Sciatic nerve (tissue), 2 donors: ENCODE results near the gene C11orf86. TPM values are rescaled to one million over a fixed set of nuclear protein-coding genes. Genes with fewer than 3 reads are reported as not detected.
"Not testable (repeated sequence)": the region's sequence is repeated elsewhere in the genome, so short reads cannot be mapped to it uniquely, and the experiment has no call there.

ENCODE experiments used
- ATAC-seq: fragments of 200-7000 bp; cut with Tn5 transposase; one replicate; pipeline ENCODE4 v1.9.1; 2020; ENCODE audit warnings: mild to moderate bottlenecking, moderate library complexity
- DNase-seq: peaks from one replicate; pipeline ENCODE4 v3.0.0-alpha.2; 2020; ENCODE audit warnings: low spot score
- intact Hi-C: fragments of 100-400 bp; cut with DNase I; formaldehyde crosslinking; loops from one replicate; pipeline ENCODE4 v1.14.2; 2022
- total RNA-seq: library from RNA; stranded (reverse); fragmentation: NEBNext Ultra II Directional; extraction: Animal tissue kit (Norgen Biotek cat#: 25700); gene quantifications from one replicate; pipeline ENCODE4 v1.2.1, GENCODE V29; 2021
- donor health status: DM: no; HTN: no; CAD: no.
- donor health status: DM: no; HTN: no; CAD: no.

Gene C11orf86
- not detected for total RNA-seq

DNA sequence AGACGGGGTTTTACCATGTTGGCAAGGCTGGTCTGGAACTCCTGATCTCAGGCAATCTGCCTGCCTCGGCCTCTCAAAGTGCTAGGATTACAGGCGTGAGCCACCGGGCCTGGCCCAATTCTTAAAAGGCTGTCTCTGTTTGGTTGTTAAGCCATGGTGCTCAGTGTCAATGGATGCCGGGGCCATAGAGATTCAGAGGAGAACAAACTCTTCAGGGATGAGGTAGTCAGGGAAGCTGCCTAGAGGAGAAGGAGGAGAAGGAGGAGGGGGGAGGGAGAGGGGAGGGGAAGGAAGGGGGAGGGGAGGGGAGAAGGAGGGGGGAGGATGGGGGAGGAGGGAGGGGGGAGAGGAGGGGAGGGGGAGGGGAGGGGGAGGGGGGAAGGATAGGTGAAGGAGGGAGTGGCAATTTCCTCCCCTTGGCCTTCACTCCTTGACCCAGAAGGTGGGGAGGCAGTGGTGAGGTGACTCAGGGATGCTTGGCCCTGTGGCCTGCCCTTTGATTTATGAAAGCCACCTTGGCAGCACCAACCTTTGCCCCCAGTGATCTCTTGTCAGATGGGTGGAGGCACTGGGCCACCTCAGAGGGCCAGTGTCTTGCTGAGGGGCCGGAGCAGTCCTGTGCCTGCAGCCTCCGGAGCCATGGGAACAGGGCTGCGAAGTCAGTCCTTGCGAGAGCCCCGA, at the start of gene C11orf86:
Gene C11orf86 (plus strand): TSS at position 581 of the 681 bp plus-strand sequence. CDS start 59 bp downstream, at position 640.
- DNase-seq, result no peak
- intact Hi-C loops, result no loop called here
- no peak for ATAC-seq

- ATAC-seq (no peak), DNase-seq (no peak)
- intact Hi-C loops, result no loop called here
These were observed 45.4 kb upstream of the C11orf86 start for GRCh38 chr11:66929753-66930152.

- intact Hi-C loops, result no loop called here
- DNase-seq, result no peak
- ATAC-seq, result peak; percentile 18
These were observed 42.6 kb upstream of the C11orf86 start for GRCh38 chr11:66932543-66932942.

DNA sequence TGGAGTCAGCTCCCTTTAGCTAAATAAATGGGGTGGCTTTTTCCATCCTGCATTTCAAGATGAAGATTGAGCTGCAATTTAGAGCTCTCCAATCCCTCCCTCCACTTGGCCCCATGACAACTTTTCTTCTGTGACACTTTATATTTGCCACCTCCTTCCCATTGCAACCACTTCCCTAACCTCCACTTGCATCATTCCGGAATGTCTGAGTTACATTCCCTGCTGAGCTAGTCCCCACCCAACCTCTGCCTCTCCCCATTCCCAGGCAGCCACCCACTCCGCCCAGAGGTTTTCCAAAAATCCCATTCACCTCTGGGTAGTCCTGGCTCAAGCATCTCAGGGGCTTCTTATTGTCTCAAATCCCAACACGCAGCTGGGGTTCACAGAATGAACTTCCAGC, 41.6 kb upstream of the C11orf86 start:
- no peak for DNase-seq
- intact Hi-C loops, result no loop called here
- ATAC-seq, result no peak

DNA sequence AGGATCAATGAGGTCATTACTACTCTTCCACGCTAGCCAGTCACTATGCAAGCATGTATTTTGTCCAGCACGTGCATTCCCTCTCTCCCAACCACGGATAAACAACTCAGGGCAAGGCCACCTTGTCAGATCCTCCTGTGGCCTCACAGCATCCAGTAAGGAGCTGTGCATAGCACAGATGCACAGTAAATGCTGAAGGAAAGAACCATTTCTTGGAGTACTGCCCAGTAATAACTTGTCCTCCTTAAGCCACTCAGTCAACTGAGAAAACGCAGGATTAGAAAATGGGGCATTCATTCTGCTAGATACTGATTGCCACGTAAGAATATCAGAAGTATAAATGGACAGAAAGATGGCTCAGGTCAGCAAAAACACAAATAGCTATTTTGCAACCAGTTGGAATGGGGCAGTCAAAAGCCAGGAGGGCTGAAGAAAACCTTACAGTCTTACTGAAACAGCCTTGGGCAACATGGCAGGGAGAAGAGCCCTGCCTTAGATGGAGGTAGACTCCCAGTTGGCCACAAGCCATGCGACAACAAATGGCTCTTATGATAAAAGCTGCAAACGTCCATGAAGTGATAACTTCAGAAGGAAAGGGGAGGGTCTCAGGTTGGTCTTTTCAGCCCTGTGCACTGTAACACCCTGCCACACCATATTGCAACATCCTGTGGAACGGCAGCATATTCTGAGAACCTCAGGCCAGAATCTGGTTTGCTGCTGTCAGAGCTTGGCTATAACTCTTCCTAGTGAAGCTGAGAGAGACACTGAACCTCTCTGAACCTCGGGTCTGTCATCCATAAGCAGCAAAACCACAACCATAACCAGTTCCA, 39.9 kb upstream of the C11orf86 start:
- peak; percentile 70 for ATAC-seq

DNA sequence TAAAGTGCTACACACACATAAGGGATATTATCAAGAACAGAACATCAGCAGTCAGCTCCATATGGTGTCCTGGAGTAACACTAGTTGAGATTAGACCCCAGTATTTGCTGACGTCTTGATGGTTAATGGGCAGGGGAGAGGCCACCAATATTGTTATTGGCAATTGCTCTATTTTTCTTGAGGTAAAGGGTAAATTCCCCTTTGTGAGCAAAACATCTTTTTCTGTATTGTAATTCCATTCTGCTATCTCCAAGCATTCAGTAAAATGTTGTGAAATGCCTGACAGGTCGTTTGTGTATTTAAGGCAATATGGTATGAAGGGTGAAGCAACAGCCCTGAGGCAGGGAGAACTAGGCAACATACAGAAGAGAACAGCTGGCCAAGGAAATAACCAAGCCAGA, 38.8 kb upstream of the C11orf86 start:
- ATAC-seq, result no peak
- DNase-seq, result no peak
- intact Hi-C loops, result no loop called here

More for the DNA sequence above, 39.9 kb upstream of the C11orf86 start:
- intact Hi-C loops, result no loop called here
- DNase-seq, result no peak

DNA sequence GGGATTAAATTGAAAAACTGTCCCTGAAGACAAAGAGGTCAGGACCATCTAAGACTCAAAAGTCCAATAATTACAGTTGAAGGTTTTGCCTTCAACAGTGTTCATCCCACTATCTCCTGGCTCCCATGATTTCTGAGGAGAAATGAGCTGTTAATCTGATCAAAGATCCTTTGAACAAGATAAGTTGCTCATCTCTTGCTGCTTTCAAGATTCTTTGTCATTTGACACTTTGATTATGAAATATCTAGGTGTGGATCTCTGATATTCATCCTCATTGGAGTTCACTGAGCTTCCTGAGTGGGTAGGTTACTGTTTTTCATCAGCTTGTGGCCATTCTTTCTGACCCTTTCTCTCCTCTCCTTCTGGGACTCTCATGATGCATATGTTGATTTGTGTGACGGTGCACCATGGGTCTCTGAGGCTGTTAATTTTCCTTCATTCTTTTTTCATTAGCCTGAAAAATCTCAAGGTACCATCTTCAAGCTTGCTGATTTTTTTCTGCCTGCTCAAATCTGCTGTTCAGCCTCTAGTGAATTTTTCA, 37.8 kb upstream of the C11orf86 start:
- DNase-seq (no peak), ATAC-seq (no peak)
- intact Hi-C loops, result no loop called here

DNA sequence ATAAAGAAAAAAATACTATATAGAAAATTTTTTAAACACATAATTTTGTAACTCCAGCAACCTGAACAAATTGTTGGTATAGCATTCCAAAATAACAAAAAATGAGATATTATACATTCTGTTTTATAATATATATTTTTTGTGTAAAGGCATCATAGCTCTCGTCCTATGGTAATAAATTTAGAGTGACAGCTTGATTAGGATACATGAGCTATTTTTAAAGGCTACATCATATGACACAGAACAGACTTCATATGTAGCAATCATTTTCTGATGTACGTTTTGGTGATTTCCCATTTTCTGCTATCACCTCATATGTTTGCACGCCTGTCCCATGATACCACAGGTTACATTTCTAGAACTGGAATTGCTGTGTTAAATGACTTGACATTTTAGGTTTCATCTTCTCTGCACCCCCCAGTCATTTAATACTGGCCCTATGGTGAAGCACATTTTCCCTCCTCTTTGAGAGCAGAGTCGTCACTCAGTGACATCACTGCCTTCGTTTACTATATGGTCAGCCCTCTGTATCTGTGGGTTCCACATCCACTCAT, 36.4 kb upstream of the C11orf86 start:
- DNase-seq (no peak), ATAC-seq (no peak)
- intact Hi-C loops, result no loop called here

- DNase-seq (no peak), ATAC-seq (peak; percentile 27)
- intact Hi-C loops, result loop anchor here (10.0 kb wide), 1 partner anchor 85 kb away; no protein-coding TSS in a partner anchor
These were observed 25.0 kb upstream of the C11orf86 start for GRCh38 chr11:66950112-66950535.

DNA sequence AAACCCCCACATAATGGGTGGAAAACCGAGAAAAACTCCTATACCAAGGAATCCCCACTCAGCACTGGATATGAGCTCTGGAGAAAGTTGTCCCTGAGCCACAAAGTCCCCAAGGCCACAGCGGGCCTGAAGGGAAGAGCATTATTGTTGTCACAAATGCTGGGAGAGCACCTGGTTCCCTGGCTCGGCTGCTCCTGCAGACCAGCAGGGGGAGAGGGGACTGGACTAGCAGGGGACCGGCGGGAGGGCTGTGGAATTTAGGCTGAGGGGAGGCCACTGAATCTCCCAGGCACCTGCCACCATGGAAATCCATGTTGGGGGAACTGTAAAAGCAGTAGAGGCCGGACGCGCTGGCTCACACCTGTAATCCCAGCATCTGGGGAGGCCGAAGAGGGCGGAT, 24.0 kb upstream of the C11orf86 start:
- intact Hi-C loops, result loop anchor here (10.0 kb wide), 1 partner anchor 86 kb away; no protein-coding TSS in a partner anchor
- no peak for DNase-seq
- ATAC-seq, result no peak

GRCh38 chr11:66951927-66952337, 23.2 kb upstream of the C11orf86 start:
- ATAC-seq (no peak), DNase-seq (no peak)
- intact Hi-C loops, result loop anchor here (10.0 kb wide), 1 partner anchor 87 kb away; no protein-coding TSS in a partner anchor

DNA sequence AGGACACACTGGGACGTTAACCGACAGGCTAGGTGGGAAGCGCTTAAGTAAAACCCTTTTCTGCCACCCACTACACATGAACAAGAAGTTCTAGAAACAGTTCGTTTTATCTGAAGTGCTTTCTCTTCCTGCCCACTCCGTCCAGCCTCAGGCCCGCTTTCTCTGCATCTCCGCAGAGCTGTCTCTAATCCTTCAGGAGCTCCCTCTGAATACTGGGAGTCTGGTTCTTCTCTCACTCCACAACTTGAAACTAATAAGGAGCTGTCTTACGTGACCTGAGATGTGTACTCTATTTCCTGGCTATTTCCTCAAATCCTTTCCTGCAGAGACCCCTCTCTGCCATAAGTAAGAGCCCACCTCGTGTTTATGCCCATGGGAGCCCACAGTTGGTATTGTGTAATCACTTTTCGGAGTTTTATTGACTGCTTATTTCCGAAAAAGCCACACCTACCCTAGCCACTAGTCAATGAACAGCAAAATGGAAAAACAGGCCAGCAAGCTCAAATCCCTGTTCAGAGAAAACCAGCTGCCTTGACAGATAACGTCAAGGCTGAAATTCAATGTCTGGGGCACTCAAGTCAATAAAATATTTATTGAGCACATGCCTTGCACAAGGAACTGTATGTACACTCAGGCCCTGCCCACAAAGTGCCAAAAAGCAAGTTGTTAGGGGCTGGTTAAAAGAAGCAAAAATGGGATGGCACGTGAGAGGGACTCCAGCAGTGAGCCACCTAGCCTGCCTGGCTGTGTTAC, 21.8 kb upstream of the C11orf86 start:
- ATAC-seq, result no peak
- intact Hi-C loops, result loop anchor here (10.0 kb wide), 1 partner anchor 88 kb away; no protein-coding TSS in a partner anchor

DNA sequence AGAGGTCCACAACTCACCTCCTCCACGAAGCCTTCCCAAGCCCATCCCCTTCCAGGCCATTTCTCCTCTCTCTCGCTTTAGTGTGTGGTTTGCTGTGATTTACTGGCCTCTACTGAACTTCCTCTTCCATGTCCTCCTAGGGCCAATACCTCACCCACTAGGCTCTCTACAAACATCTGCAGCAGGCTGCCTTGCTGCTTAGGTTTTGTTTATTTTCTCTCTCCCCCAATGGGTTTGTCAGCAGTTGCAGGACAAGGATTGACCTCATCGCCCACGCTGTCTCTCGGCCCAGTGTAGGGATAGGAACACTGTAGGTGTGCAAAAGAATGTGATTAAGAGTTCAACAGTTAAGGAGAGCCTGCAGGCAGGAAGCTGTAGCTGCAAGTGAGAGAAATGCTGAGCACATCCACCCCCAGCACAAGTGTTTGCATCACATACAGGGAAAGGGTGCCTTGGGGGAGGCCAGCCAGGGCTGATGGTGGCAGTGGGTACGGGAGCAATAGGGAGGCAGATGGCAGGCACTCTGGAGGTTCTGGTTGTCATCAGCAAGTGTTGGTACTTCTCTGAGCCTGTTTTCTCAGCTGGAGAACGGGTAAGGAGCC, 18.3 kb upstream of the C11orf86 start:
- intact Hi-C loops, result loop anchor here (10.0 kb wide), 1 partner anchor 92 kb away; no protein-coding TSS in a partner anchor
- DNase-seq (no peak), ATAC-seq (peak; percentile 33)

More for the DNA sequence above, 21.8 kb upstream of the C11orf86 start:
- no peak for DNase-seq

DNA sequence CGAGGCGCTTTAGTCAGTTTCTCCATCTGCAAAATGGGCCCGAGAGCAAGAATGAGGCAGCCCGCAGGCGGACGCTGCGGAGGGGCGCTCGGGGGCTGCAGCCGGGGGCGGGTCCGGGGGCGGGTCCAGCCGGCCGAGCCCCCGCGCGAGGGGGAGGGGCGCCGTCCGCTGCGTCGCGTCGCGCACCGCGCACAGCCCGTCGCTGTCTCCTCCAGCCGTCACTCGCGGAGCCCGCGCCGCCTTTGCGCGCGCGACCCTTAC, 17.2 kb upstream of the C11orf86 start:
- ATAC-seq, result peak; percentile 1
- no peak for DNase-seq
- intact Hi-C loops, result loop anchor here (10.0 kb wide), 1 partner anchor 93 kb away; no protein-coding TSS in a partner anchor

DNA sequence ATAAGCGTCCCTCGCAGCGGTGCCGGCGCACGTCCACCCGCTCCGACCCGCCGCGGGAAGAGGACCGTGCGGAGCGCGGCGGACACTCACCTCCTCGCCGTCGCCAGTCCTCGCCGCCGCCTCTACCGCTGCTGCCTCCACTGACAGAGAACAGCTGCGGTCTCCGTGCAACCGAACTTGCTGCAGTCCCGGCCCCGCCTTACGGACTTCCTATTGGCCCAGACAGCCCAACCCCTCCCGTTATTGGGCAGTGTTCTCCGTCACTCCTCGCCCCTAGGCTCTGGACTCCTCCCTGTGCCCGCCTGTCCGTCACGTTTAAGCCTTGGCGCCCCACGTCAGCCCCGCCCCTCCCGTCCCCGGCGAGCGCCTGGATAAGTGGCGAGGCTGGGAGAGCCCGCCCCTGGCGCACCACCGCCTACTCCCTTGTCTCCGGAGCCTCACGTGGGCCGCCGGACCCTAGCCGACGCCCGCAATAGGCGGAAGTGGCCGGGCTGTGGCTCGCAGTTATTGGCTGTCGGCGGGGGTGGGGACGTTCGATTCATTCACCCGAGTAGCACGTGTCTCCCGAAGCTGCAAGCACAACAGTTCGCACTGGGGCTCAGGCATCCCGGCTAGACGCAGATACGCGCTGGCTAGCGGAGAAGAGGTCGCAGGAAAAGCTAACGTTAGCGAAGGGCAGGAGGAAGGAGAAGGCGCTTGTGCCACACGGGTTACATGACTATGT, 16.7 kb upstream of the C11orf86 start, which contains the start of gene PC:
Gene PC (minus strand): TSS at position 152 of the 724 bp plus-strand sequence. CDS start 86,224 bp downstream, outside the sequence.
- DNase-seq, result peak; percentile 99
- intact Hi-C loops, result loop anchor here (10.0 kb wide), 1 partner anchor 94 kb away; no protein-coding TSS in a partner anchor
- ATAC-seq, result peak; percentile 98

GRCh38 chr11:66958956-66959274, 16.2 kb upstream of the C11orf86 start:
- intact Hi-C loops, result loop anchor here (10.0 kb wide), 1 partner anchor 94 kb away; no protein-coding TSS in a partner anchor
- no peak for DNase-seq

GRCh38 chr11:66961691-66962213, 13.4 kb upstream of the C11orf86 start:
- intact Hi-C loops, ATAC-seq, DNase-seq: not testable (repeated sequence)

More at GRCh38 chr11:66958956-66959274, 16.2 kb upstream of the C11orf86 start:
- no peak for ATAC-seq
